Fibroblast of the aortic adventitia (primary cell): ENCODE results near the gene KRT73. TPM values are rescaled to one million over a fixed set of nuclear protein-coding genes. Genes with fewer than 3 reads are reported as not detected.

ENCODE experiments used
- DNase-seq: peaks from one replicate; pipeline ENCODE4 v3.0.0-alpha.2; 2010; ENCODE audit warnings: low read depth
- H3K4me3 ChIP-seq: 2 replicates; pipeline ENCODE4 v1.5.1; 2011; ENCODE audit warnings: low read depth, mild to moderate bottlenecking, control low read depth, low read length, moderate library complexity
- total RNA-seq: library from RNA; depleted of rRNA; stranded (reverse); fragments of >200 nt; gene quantifications from 2 replicates; pipeline ENCODE4 v1.2.3, GENCODE V29; 2012; ENCODE audit warnings: low replicate concordance
- TF ChIP-seq, protein P1 (sequence below): IDR thresholded peaks from 2 replicates; pipeline ENCODE4 v1.5.1; 2011; ENCODE audit warnings: mild to moderate bottlenecking, low read length, control low read depth, inconsistent platforms; ENCODE audit not compliant: insufficient read depth

Gene KRT73
- total RNA-seq, 1 donor, result not detected

- no peak for DNase-seq
- H3K4me3 ChIP-seq, result no peak overlapping the region
- TF ChIP-seq, protein P1, sequence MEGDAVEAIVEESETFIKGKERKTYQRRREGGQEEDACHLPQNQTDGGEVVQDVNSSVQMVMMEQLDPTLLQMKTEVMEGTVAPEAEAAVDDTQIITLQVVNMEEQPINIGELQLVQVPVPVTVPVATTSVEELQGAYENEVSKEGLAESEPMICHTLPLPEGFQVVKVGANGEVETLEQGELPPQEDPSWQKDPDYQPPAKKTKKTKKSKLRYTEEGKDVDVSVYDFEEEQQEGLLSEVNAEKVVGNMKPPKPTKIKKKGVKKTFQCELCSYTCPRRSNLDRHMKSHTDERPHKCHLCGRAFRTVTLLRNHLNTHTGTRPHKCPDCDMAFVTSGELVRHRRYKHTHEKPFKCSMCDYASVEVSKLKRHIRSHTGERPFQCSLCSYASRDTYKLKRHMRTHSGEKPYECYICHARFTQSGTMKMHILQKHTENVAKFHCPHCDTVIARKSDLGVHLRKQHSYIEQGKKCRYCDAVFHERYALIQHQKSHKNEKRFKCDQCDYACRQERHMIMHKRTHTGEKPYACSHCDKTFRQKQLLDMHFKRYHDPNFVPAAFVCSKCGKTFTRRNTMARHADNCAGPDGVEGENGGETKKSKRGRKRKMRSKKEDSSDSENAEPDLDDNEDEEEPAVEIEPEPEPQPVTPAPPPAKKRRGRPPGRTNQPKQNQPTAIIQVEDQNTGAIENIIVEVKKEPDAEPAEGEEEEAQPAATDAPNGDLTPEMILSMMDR, result no peak
These were observed 38.3 kb upstream of the KRT73 start for GRCh38 chr12:52656616-52657015.

- no peak for DNase-seq
- no peak overlapping the region for H3K4me3 ChIP-seq
- TF ChIP-seq, protein P1, result no peak
These were observed 37.4 kb upstream of the KRT73 start for GRCh38 chr12:52655720-52656124.

DNA sequence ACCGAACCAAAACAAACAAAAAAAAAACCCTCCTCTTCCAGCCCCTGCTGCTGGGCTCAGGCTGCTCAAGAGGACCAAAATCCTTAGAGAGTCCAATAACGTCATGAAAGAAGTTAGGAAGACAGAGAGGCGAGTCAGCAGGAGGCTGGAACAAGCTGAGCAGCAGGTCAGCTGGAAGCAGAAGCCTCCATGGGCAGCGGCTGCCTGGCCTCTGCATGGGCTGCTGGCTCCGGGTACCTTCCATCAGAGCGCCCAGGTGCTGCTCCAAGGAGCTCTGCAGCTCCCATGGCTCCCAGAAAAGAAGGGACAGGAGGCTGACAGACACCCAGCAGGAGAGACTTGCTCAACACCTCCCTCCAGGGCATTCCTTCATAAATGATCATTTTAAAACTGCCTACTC, 36.9 kb upstream of the KRT73 start:
- H3K4me3 ChIP-seq, result no peak overlapping the region
- TF ChIP-seq, protein P1, result no peak
- DNase-seq, result no peak

DNA sequence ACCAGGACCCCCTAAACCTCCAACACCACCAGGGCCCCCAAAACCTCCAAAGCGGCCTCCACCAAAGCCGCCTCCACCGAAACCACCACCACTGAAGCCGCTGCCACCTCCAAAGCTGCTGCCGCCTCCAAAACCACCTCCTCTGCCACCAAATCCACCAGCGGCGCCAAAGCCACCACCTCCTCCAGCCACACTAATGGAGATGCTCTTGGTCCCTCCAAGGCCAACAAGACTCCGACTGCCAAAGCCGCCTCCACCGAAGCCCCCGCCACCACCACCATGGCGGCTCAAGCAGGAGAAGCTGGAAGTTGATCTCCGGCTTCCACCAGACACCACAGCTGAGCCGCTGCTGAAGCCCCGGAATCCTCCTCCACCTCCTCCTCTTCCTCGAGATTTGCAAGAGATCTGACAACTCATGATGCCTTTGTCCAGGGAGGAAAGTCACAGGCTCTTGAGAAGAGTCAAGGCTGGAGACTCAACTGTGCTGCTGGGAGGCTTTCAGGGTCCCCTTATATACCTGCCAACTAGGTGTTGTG, 33.4 kb upstream of the KRT73 start, which contains the start of gene KRT2:
TSS of gene KRT2 (minus strand) at position 486 of the 536 bp plus-strand sequence. CDS start at position 417, 69 bp downstream.
- TF ChIP-seq, protein P1, result no peak
- no peak for DNase-seq

DNA sequence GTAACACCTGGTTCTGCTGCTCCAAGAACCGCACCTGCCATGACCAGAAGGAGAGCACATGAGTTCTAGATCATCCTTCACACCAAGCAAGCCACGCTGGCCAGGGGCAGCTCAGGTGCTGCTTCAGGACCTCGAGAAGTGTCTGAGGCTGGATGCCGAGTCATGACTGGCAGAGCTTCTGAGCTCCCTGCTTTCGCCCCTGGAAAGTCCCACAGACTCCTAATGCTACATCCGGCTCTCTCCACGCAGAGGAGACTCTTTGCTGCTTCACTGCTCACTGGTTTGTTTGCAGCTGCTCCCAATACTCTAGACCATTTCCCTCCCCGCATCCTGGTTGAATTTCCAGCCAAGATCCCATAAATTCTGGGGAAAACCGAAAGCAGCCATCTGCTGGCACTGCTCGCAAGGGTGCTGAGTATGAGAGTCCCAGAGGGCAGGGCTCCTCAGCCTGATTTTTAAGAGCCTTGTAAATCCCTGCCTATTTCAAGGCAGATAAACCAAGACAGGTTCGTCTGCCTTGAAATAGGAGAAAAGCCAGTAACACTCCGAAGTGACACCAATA, 32.2 kb upstream of the KRT73 start:
- no peak overlapping the region for H3K4me3 ChIP-seq
- no peak for DNase-seq
- TF ChIP-seq, protein P1, result no peak

More for the DNA sequence above, 33.4 kb upstream of the KRT73 start, which contains the start of gene KRT2:
- no peak within 1 kb of the TSS for H3K4me3 ChIP-seq

GRCh38 chr12:52649066-52649465, 30.7 kb upstream of the KRT73 start:
- DNase-seq, result no peak
- H3K4me3 ChIP-seq, result no peak overlapping the region
- TF ChIP-seq, protein P1, result no peak
